NCI-H2227 (cell line): ENCODE results near the gene LRRC4.

Experiments used
- DNase-seq: peaks from one replicate; lab custom pipeline; 2025; ENCODE audit not compliant: unreplicated experiment; lab: John Stamatoyannopoulos, UW

LRRC4 gene

GRCh38 chr7:127981965-127982364 is 49.3 kb downstream of the LRRC4 start:
- DNase-seq: no peak

GRCh38 chr7:127980901-127981300 is 50.3 kb downstream of the LRRC4 start:
- no peak for DNase-seq

GRCh38 chr7:127979728-127980126 is 51.5 kb downstream of the LRRC4 start:
- DNase-seq: no peak

- no peak for DNase-seq
Measured at GRCh38 chr7:127979113-127979727, 52.0 kb downstream of the LRRC4 start.

- no peak for DNase-seq
Measured at GRCh38 chr7:127978421-127978820, 52.8 kb downstream of the LRRC4 start.
